Ovary (tissue), 9 donors: ENCODE measurements around the gene ORC3. TPM values are rescaled to one million over a fixed set of nuclear protein-coding genes. Genes with fewer than 3 reads are reported as not detected.

ENCODE experiments used
- DNase-seq, 5 donors: peaks; one replicate each; pipeline ENCODE4 v3.0.0-alpha.2; 2019 to 2020
- H3K27ac ChIP-seq, 2 donors: fragments of 200-600 bp; one replicate each; pipeline versions ENCODE4 v1.5.1 to v1.8.0; 2019 to 2022
- H3K27me3 ChIP-seq: fragments of 200-600 bp; one replicate; pipeline ENCODE4 v1.8.0; 2022
- H3K36me3 ChIP-seq: fragments of 200-600 bp; sonication (generic); one replicate; pipeline ENCODE4 v1.5.1; 2019
- H3K4me1 ChIP-seq: one replicate; pipeline ENCODE4 v1.8.1; 2013; ENCODE audit warnings: mild to moderate bottlenecking, moderate library complexity; ENCODE audit not compliant: insufficient read depth
- H3K4me3 ChIP-seq: fragments of 200-600 bp; sonication (generic); one replicate; pipeline ENCODE4 v1.5.1; 2017
- H3K9me3 ChIP-seq, 2 donors: fragments of 200-600 bp in 1 of 2; sonication (generic) in 1 of 2; one replicate each; pipeline versions ENCODE4 v1.5.1 to v1.8.1; 2013 to 2019; ENCODE audit warnings: mild to moderate bottlenecking in 1 of 2, moderate library complexity in 1 of 2
- EP300 ChIP-seq: sonication (generic); formaldehyde crosslinking; IDR thresholded peaks from one replicate; pipeline ENCODE4 v1.6.1; 2017; ENCODE audit warnings: antibody characterized with exemption
- POLR2A ChIP-seq: fragments of 450-650 bp; IDR thresholded peaks from one replicate; pipeline ENCODE4 v1.6.1; 2017; ENCODE audit warnings: antibody characterized with exemption, mild to moderate bottlenecking, moderate library complexity
- WGBS, 3 donors: extraction: QIAGEN DNeasy Blood & Tissue Kit in 1 of 3; methylation state at CpG; one replicate each; pipeline versions ENCODE4 v1.1.5 to v1.1.7; 2013 to 2017; 5-methylcytosine and 5-hydroxymethylcytosine counted together
- intact Hi-C, 4 donors: fragments of 100-400 bp; cut with DNase I; formaldehyde crosslinking; loops; one replicate each; pipeline versions ENCODE4 v1.11.0 to v1.15.1; 2022 to 2023
- polyA plus RNA-seq, 2 donors: library from polyadenylated mRNA; stranded (reverse); fragments of 200-250 nt in 1 of 2; fragments of 350-450 nt in 1 of 2; fragmentation: Illumina TruSeq in 1 of 2; extraction: RNeasy Lipid Tissue Mini Kit (QIAGEN cat#74804) in 1 of 2; gene quantifications; one replicate each; pipeline ENCODE4 v1.2.3, GENCODE V29; 2013 to 2014
- total RNA-seq, 7 donors: library from RNA; depleted of rRNA in 2 of 7; stranded (reverse); fragments of >200 nt in 2 of 7; fragmentation: NEBNext Ultra II Directional in 3 of 7; extraction: Animal tissue kit (Norgen Biotek cat#: 25700) in 3 of 7; gene quantifications; one replicate each; pipeline versions ENCODE4 v1.1.0 to v1.2.4, GENCODE V29; 2016 to 2023
- TF ChIP-seq, protein P1 (sequence below), 3 donors: fragments of 450-650 bp in 2 of 3; fragments of 200-600 bp in 1 of 3; IDR thresholded peaks; one replicate each; pipeline versions ENCODE4 v1.5.1 to v1.8.0; 2016 to 2022; ENCODE audit warnings: antibody characterized with exemption in 3 of 3, mild to moderate bottlenecking in 1 of 3
- donor health status: DM: no; HTN: no; CAD: no; lungs with moderate emphysema.
- donor health status: DM: no; HTN: no; CAD: no.
- donor health status: Bipolar disorder and iron deficiency.
- donor health status: DM: yes; HTN: yes; CAD: no.
- donor health status: DM: no; HTN: no; CAD: no.
- donor health status: DM: yes; HTN: yes; CAD: no.

The ORC3 gene
- total and polyA plus RNA-seq, 9 donors, result 17.4 to 35.8 (median 26.0) TPM

DNA sequence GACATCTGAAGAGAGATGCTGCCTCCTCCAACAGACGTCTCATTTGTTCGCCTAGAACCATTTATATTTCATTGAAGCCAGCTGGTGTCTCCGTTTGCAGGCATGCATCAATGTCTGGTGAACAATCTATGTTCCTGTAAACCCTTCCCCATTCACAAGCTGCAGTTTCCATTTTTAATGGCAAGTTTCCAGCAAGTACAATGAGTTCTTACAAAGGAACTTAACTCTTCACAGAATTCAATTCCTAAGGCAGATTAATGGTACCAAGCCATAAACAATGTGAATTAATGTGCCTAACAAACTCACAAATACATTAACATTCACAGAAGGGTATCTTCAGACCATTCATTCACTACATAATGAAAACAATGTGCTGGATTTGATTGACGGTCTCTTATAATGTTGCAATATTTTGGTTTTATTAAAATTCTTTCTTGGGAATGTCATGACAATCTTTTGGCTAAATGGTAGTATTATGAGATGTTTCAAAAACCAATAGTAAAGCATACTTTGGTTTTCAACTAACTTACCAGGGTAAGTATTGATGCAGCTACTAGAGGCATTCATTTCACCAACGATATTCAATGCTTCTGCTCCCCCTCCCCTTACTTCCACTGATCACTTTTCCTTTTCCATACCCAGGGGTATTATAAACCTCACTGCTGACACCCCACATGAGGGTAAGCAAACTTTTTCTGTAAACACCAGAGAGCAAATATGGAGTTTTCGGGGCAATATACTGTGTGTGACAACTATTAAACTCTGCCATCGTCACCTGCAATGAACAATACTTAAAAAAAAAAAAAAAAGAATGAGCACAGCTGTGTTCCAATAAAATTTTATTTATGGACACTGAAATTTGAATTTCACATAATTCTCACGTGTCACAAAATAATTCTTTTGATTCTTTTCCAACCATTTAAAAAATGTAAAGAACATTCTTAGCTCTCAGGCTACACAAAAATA is 107.9 kb downstream of the ORC3 start:
- TF ChIP-seq EP300 (no peak), POLR2A (no peak)
- TF ChIP-seq, protein P1, sequence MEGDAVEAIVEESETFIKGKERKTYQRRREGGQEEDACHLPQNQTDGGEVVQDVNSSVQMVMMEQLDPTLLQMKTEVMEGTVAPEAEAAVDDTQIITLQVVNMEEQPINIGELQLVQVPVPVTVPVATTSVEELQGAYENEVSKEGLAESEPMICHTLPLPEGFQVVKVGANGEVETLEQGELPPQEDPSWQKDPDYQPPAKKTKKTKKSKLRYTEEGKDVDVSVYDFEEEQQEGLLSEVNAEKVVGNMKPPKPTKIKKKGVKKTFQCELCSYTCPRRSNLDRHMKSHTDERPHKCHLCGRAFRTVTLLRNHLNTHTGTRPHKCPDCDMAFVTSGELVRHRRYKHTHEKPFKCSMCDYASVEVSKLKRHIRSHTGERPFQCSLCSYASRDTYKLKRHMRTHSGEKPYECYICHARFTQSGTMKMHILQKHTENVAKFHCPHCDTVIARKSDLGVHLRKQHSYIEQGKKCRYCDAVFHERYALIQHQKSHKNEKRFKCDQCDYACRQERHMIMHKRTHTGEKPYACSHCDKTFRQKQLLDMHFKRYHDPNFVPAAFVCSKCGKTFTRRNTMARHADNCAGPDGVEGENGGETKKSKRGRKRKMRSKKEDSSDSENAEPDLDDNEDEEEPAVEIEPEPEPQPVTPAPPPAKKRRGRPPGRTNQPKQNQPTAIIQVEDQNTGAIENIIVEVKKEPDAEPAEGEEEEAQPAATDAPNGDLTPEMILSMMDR (IDR thresholded peaks at IDR 0.05), result no peak
- Histone ChIP-seq H3K27me3 (no peaks in the 10 kb centered on the region), H3K36me3 (no peaks in the 10 kb centered on the region), H3K9me3 (no peaks in the 10 kb centered on the region), H3K4me3 (peak overlapping the region; percentile 89), H3K27ac (no peak overlapping the region), H3K4me1 (peaks cover 9% of the 10 kb centered on the region)
- intact Hi-C loops, result no loop called here
- DNase-seq, result no peak
- 32 to 34% (median 32%) methylated on average over 8 of the region's 8 CpGs for WGBS, 3 donors

DNA sequence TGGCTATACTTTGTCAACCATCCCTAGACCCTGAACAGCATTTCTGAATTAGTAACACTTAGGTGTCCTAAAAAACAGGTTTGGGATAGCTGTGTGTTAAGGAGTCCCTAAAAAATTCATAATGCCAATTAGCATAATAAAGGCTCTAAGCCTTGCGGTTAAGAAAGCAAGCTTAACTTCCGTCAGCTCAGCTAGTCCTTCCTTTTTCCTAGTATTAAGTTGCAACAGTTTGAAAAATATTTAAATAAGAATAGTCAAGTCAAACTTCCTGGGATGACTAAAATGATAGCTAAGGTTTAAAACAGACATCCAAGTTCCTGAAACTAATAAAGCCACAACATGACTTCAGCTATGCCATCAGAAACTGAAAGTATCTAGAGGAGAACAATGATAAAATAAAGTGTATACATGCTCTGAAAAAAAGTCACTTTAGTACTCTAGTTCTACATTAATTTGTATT is 108.6 kb downstream of the ORC3 start:
- Histone ChIP-seq H3K4me1 (peaks cover 9% of the 10 kb centered on the region), H3K27ac (no peak overlapping the region), H3K9me3 (no peaks in the 10 kb centered on the region), H3K36me3 (no peaks in the 10 kb centered on the region), H3K27me3 (no peaks in the 10 kb centered on the region), H3K4me3 (peak overlapping the region; percentile 89)
- 8 to 15% (median 12%) methylated on average over 2 of the region's 2 CpGs for WGBS, 3 donors
- intact Hi-C loops, result no loop called here
- TF ChIP-seq, protein P1 (IDR thresholded peaks at IDR 0.05), result no peak
- no peak for TF ChIP-seq POLR2A
- DNase-seq, result no peak

DNA sequence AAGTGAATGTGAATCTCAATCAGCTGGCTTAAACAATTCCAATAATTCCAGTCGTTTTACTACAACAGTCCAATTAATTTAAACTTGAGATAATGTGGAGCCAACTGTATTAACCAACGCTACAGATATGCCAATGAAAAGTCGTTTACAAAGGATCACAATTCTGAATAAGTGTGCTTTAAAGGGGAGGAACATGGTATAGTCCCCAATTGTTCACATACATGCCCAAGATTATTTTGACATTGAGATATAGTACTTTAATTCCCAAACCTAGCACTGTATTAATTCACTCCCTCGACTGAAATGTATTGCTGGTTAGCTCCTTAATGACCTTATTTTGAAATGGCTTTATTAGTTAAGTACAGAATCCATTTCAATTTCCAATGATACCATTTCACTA is 109.6 kb downstream of the ORC3 start:
- H3K9me3 ChIP-seq, result no peaks in the 10 kb centered on the region
- H3K27me3 ChIP-seq, result no peaks in the 10 kb centered on the region
- no peak for DNase-seq
- H3K4me3 ChIP-seq, result peak overlapping the region; percentile 89
- no peaks in the 10 kb centered on the region for H3K36me3 ChIP-seq
- intact Hi-C loops, result no loop called here
- 1 to 2% (median 2%) methylated on average over 4 of the region's 4 CpGs for WGBS, 3 donors
- peaks cover 9% of the 10 kb centered on the region for H3K4me1 ChIP-seq
- no peak overlapping the region for H3K27ac ChIP-seq
- TF ChIP-seq EP300 (no peak), POLR2A (no peak)
- TF ChIP-seq, protein P1 (IDR thresholded peaks at IDR 0.05), result no peak

DNA sequence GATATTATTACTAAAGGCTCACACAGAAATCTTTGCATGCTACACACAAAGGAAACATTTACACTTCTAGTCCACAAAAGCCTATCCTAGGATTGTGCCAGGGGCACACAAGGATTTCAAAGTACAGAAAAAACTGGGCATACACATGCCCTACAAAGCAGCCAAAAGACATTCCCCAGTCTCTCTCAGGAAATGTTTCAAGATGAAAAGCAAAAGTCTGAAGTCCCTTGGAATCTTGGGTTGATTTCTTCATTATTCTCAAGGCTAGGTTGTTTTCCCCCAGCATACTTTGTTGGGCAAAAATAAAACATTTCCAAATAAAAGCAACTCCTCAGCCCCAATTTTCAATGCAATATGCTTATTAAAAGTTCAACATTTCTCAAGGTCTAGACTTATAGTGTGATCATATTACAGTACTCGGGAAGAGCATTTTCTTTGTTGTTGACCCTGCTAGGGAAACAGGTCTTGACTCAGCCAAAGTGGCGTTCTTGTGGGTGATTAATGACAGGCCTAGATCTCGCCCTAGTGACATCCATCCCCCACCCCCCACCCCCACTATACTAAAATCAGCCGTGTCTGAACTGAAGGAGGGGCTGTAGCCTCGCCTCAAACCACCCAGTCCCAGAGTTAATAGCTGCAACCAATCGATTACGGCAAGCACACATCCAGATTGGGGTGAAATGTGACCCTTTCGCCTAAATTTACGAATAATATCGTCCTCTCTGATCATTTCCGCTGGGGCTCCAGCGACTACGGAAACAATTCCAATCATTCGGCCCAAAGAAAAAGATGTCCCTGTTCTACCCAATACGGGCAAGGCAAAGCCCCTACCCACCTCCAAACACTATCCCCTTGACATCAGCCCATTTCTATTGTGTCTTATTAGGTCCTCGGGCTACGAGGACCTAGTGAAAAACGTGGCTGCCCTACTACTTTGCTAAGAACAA is 110.7 kb downstream of the ORC3 start:
- peak in 4 of 5 donors; percentile 16 to 36 (median 29) for DNase-seq
- Histone ChIP-seq H3K27ac (peak overlapping the region; percentile 79 to 91), H3K4me3 (peak overlapping the region; percentile 89), H3K9me3 (no peaks in the 10 kb centered on the region), H3K27me3 (no peaks in the 10 kb centered on the region), H3K4me1 (peaks cover 9% of the 10 kb centered on the region), H3K36me3 (no peaks in the 10 kb centered on the region)
- TF ChIP-seq EP300 (no peak), POLR2A (no peak)
- TF ChIP-seq, protein P1 (IDR thresholded peaks at IDR 0.05), result no peak
- intact Hi-C loops, result no loop called here
- 0 to 1% (median 0%) methylated on average over 18 of the region's 18 CpGs for WGBS, 3 donors
